GM11168 (cell line): Measurements from ENCODE around the gene TCF23.
"Not testable (repeated sequence)": the region's sequence is repeated elsewhere in the genome, so short reads cannot be mapped to it uniquely, and the experiment has no call there.

ENCODE experiments used
- in situ Hi-C: fragments of 300-500 bp; cut with MboI; formaldehyde crosslinking; loops from one replicate; pipeline ENCODE4 v1.12.0; 2022; ENCODE audit warnings: low sequenced_read_pairs; ENCODE audit not compliant: unreplicated experiment

The TCF23 gene

GRCh38 chr2:27152102-27152795 is 3.4 kb downstream of the TCF23 start:
- in situ Hi-C loops: no loop called here

GRCh38 chr2:27152796-27153464 is 4.1 kb downstream of the TCF23 start:
- in situ Hi-C loops: no loop called here

GRCh38 chr2:27154488-27154887 is 5.7 kb downstream of the TCF23 start:
- in situ Hi-C loops: no loop called here

DNA sequence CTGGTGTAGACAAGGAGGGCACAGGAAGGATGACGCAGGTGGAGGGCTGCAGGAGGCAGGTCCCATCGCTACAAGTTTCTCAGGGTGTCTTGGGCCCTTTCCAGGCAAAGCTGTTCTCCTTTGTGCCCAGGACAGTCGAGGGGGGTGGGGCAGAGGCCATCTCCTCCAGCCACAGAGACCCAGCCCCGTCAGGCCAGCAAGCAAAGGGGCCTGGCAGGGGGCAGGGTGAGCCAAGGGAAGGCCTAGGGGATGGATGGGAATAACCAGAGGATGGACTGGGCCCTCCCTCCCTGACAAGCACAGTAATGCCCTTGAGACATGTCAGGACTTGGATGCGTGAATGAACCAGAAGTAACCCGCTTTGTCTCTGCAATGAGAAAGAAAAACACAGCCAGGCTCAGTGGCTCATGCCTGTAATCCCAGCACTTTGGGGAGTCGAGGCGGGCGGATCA is 6.3 kb downstream of the TCF23 start:
- in situ Hi-C loops: no loop called here

DNA sequence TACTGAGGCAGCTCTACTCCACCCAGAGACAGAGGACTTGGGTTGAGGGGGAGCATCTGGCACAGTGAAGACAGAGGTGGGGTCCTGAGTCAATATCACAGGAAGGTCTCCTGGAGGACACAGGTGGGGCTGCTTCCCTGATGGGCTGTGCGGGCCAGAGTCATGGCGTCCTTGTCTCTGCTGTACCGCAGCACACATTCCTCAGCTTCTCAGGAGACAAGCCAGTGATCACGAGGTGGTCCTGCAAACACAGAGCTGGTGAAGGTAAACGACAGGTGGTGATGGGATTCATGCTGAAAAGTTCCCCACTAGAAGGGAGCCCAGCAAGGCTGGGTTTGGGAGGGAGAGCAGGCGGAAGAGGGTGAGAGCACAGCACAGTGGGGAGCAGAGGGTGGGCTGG is 9.7 kb downstream of the TCF23 start:
- in situ Hi-C loops: no loop called here

GRCh38 chr2:27159271-27159670 is 10.5 kb downstream of the TCF23 start:
- in situ Hi-C loops: no loop called here

GRCh38 chr2:27160191-27160590 is 11.4 kb downstream of the TCF23 start:
- in situ Hi-C loops: no loop called here

GRCh38 chr2:27162151-27163121 is 13.6 kb downstream of the TCF23 start:
- in situ Hi-C loops: no loop called here

DNA sequence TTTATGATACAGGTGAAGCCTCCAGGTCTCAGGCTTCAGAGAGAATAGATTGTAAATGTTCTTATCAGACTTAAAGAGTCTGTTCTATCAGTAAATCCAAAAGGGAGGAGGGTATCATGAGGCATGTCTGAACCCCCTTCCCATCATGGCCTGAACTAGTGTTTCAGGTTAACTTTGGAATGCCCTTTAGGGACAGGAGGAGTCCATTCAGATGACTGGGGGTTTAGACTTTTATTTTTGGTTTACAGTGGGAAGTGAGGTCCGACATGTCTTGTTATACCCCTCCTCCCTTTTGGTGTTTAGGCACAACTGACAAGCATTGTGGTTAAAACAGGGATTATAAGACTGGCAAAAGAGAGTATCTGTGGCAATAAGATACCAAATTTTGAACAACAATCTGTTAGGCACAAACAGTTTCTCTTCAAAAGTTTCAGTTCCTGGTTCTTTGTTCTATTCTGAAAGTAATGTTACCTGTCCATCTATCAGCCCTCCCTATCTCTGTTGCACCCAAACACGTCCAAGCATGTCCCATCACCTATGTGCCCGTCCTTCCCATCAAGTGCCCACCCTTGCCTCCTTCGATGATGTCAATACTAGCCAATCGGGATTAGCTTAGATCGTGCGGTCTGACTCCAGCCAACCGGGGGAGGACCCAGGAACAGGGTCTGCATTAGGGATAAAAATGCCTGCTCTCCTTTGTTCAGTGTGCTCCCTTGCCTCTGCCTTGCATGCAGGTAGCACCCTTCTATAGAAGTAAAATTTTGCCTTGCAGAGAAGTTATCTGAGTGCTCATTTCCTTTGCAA is 16.4 kb downstream of the TCF23 start:
- in situ Hi-C loops: no loop called here

- in situ Hi-C loops: no loop called here
Measured at GRCh38 chr2:27170581-27171337, 22.0 kb downstream of the TCF23 start.

DNA sequence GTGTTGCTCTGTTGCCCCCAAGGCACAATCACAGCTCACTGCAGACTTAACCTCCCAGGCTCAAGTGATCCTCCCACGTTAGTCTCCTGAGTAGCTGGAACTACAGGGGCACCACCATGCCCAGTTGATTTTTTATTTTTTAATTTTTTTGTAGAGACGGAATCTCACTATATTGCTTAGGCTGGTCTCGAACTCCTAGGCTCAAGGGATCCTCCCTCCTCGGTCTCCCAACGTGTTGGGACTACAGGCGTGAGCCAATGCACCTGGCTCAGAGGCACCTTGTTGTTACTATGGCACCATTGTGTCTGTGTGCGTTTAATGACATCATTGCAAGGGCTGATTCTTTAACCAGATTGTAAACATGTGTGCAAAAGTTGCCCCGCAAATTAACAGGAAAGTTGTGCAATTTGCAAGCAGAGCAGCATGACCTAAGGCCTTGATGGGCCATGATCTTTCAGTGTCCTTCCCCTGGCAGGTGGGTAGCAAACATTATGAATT is 22.6 kb downstream of the TCF23 start:
- in situ Hi-C loops: no loop called here

- in situ Hi-C loops: no loop called here
Measured at GRCh38 chr2:27174638-27175037, 25.8 kb downstream of the TCF23 start.

- in situ Hi-C loops: no loop called here
Measured at GRCh38 chr2:27175330-27175729, 26.5 kb downstream of the TCF23 start.

- in situ Hi-C loops: not testable (repeated sequence)
Measured at GRCh38 chr2:27175781-27176180, 27.0 kb downstream of the TCF23 start.

DNA sequence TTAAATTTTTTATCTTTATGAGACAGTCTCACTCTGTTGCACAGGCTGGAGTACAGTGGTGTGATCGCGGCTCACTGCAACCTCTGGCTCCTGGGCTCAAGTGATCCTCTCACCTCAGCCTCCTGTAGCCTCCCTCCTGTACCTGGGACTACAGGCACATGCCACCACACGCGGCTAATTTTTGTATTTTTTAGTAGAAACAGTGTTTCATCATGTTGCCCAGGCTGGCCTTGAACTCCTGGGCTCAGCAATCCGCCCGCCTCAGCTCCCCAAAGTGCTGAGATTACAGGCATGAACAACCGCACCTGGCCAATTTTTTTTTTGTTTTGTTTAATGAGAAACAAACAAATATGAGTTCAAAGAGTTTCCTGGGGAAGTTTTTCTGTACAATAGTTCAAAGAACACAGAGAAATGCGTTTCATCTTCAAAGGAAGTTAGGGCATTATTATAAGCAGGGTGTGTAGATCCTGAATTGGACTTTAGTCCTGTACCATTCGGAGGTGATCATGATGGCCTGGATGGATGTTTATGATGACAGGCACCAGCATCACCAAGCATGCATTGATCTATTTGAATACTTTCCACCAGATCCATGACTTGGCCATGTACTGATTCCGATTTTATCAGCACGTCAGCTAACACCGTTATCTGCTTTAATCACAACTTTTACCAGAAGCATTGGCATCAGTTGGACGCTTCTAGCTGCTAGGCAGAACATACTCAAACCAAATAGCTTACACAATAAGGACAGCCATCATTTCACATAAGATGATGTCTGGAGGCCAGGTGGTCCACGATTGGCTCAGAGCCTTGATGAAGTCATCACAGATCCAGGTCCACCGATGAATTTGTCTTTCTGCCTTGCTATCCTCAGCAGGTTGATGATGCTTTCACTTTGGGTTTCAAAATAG is 28.9 kb downstream of the TCF23 start:
- in situ Hi-C loops: no loop called here

GRCh38 chr2:27178469-27178868 is 29.7 kb downstream of the TCF23 start:
- in situ Hi-C loops: no loop called here

GRCh38 chr2:27179344-27180000 is 30.7 kb downstream of the TCF23 start:
- in situ Hi-C loops: no loop called here

DNA sequence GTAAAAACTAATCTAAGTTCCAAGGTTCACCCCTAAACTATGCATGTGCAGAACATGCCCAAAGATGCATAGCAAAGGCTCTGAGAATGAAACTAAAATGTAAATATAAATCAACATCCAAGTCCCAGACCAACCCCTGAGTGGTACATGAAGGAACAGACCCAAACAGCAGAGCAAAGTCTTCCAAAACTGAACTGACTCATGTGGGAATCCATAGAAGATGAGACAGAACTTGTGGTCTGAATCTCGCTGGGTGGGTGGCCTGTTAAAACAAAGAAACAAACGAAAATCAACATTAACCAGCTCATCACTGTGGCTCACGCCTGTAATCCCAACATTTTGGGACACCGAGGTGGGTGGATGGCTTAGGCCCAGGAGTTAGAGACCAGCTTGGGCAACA is 33.5 kb downstream of the TCF23 start:
- in situ Hi-C loops: no loop called here
